Spleen (tissue), 7 donors: ENCODE results near the gene SMAD1.

ENCODE experiments used
- CTCF ChIP-seq, 11 experiments: fragments of 200-600 bp in 7 of 11; fragments of 450-650 bp in 4 of 11; sonication (generic) in 4 of 11; IDR thresholded peaks in 8 of 11; conservative IDR thresholded peaks in 3 of 11; 1 replicate in 7 of 11; 2 replicates in 4 of 11; pipeline versions ENCODE4 v1.4.0 to v1.8.0; 2016 to 2021; ENCODE audit warnings: antibody characterized with exemption in 11 of 11, inconsistent platforms in 4 of 11, mild to moderate bottlenecking in 1 of 11
- POLR2AphosphoS5 ChIP-seq, 3 donors: sonication (generic); formaldehyde crosslinking; IDR thresholded peaks; one replicate each; pipeline ENCODE4 v1.5.1; 2017; ENCODE audit warnings: antibody characterized with exemption in 3 of 3
- donor health status: DM: no; HTN: no; CAD: no; lungs with moderate emphysema.
- donor health status: DM: no; HTN: no; CAD: no.
- donor health status: DM: no; HTN: no; CAD: no.

GRCh38 chr4:145538596-145538995 is 56.9 kb downstream of the SMAD1 start:
- no peak for TF ChIP-seq CTCF (IDR thresholded peaks at IDR 0.05 in 8 of 11, conservative IDR thresholded peaks at IDR 0.05 in 3 of 11)
- no peak for TF ChIP-seq POLR2AphosphoS5 (IDR thresholded peaks at IDR 0.05)
